ENCODE results near the gene HABP4. TPM values are rescaled to one million over a fixed set of nuclear protein-coding genes. Genes with fewer than 3 reads are reported as not detected.

The HABP4 gene
- total and polyA plus RNA-seq, 9 of the 15 experiments (the other 6 are each of a cell fraction or from before 2014, with no cell fraction given): 0.38 to 2.4 (median 1.9) TPM

GRCh38 chr9:96413302-96414221 lies 36.4 kb upstream of the HABP4 start:
- Histone ChIP-seq H3K27ac (ENCODE audit: extremely low read depth, low read depth, low read length) (peak overlapping the region; percentile 28; the same call in 1 of the 3 replicates), H3K4me2 (ENCODE audit: insufficient read depth, low read length) (peak overlapping the region; percentile 53)
- peak in 1 of 4 experiments; percentile 39 for DNase-seq (ENCODE audit: extremely low read depth in 1 of 4, low spot score in 3 of 4)
- TF ChIP-seq RNF2 (IDR thresholded peaks at IDR 0.05) (no peak), MLX (CRISPR knock-in tag; conservative IDR thresholded peaks at IDR 0.05) (no peak), ZBTB12 (CRISPR knock-in tag; IDR thresholded peaks at IDR 0.05) (no peak), CREBBP (IDR thresholded peaks at IDR 0.05; ENCODE audit: low read depth, low read length) (no peak), GABPB1 (CRISPR knock-in tag; IDR thresholded peaks at IDR 0.05) (0 out of 2 replicates have a peak, but pooled peaks have one; percentile 30), NR3C1 (CRISPR knock-in tag; IDR thresholded peaks at IDR 0.05) (no peak), SNIP1 (IDR thresholded peaks at IDR 0.05; ENCODE audit: low read depth) (no peak), ZNF263 (CRISPR knock-in tag; IDR thresholded peaks at IDR 0.05; ENCODE audit: borderline replicate concordance) (no peak), E2F4 (CRISPR knock-in tag; IDR thresholded peaks at IDR 0.05; ENCODE audit: low read depth) (no peak), ZBTB8A (IDR thresholded peaks at IDR 0.05; ENCODE audit: partially characterized antibody) (no peak), SAFB (IDR thresholded peaks at IDR 0.05; ENCODE audit: borderline replicate concordance, low read depth, low read length) (no peak), RCOR1 (IDR thresholded peaks at IDR 0.05; ENCODE audit: borderline replicate concordance in 1 of 2, low read depth in 2 of 2, low read length in 2 of 2) (no peak), MBD1 (CRISPR knock-in tag; IDR thresholded peaks at IDR 0.05) (no peak), PML (IDR thresholded peaks at IDR 0.05; ENCODE audit: low read length) (no peak), ZNF197 (CRISPR knock-in tag; IDR thresholded peaks at IDR 0.05; ENCODE audit: low read depth) (no peak), ZNF668 (CRISPR knock-in tag; IDR thresholded peaks at IDR 0.05) (no peak)

More at GRCh38 chr9:96413302-96414221, 36.4 kb upstream of the HABP4 start:
- peak; percentile 55 for FAIRE-seq
- WGBS (ENCODE audit: insufficient coverage, low coverage, missing lambda C conversion rate): 32% methylated on average over 7 of the region's 7 CpGs
- Histone ChIP-seq H3K27me3 (ENCODE audit: control insufficient read depth in 2 of 2, insufficient read depth in 2 of 2, low read length in 2 of 2) (no peaks in the 10 kb centered on the region), H3K4me3 (no peak overlapping the region), H4K20me1 (replicated peaks; ENCODE audit: control insufficient read depth, insufficient read depth, low read length) (peaks cover 16% of the 10 kb centered on the region), H3K9me1 (ENCODE audit: control insufficient read depth, insufficient read depth, low read length) (no peaks in the 10 kb centered on the region), H3K9me3 (replicated peaks; ENCODE audit: control insufficient read depth, insufficient read depth, low read depth, low read length) (no peaks in the 10 kb centered on the region), H3K4me1 (replicated peaks in 1 of 2; ENCODE audit: control insufficient read depth in 2 of 2, insufficient read depth in 2 of 2, low read length in 2 of 2) (peaks cover 15 to 24% of the 10 kb centered on the region in 2 experiments; a peak in 3 of 5 replicates), H2AFZ (ENCODE audit: low read depth, low read length) (no peak overlapping the region), H3K79me2 (ENCODE audit: control insufficient read depth, insufficient read depth, low read length) (peaks cover 90% of the 10 kb centered on the region), H3K36me3 (ENCODE audit: control insufficient read depth, insufficient read depth, low read length) (peaks cover 47% of the 10 kb centered on the region; the same call in 2 of the 3 replicates), H3K9ac (ENCODE audit: insufficient read depth in 1 of 2, low read depth in 2 of 2, low read length in 2 of 2) (no peak overlapping the region)
- in situ Hi-C loops (cut with MboI) (no loop called here), intact Hi-C loops (cut with micrococcal nuclease) (loop anchor here (10.0 kb wide), 1 partner anchor 89 kb away; no protein-coding TSS in a partner anchor)
- CTCF ChIA-PET (ENCODE audit: low intra/inter-chr PET ratio): interaction anchor here (0.6 kb wide), 1 partner anchor 10 kb away, joined by 3 read pairs; no protein-coding TSS in a partner anchor
- BruUV-seq (replicated peaks): no TSS peak
- ATAC-seq: no peak
- POLR2A ChIA-PET: interaction anchor here (0.5 to 1.0 kb wide), 2 partner anchors 13 to 1187 kb away, joined by 3 read pairs; no protein-coding TSS in a partner anchor
